K562 (cell line): ENCODE results near the gene VASH1. TPM values are rescaled to one million over a fixed set of nuclear protein-coding genes. Genes with fewer than 3 reads are reported as not detected.
A peak's percentile ranks its signal among the peaks of the same experiment; 100 is the strongest.

ENCODE experiments used
- ATF3 ChIP-seq, 2 experiments: fragments of 450-650 bp in 1 of 2; sonication (generic) in 1 of 2; formaldehyde crosslinking in 1 of 2; IDR thresholded peaks in 1 of 2; conservative IDR thresholded peaks in 1 of 2; 2 replicates each; pipeline versions ENCODE4 v1.6.1 to v1.8.1; 2016 to 2023; ENCODE audit warnings: mild to moderate bottlenecking in 2 of 2, moderate library complexity in 2 of 2, inconsistent platforms in 1 of 2, missing genetic modification reagents in 1 of 2
- ATF4 ChIP-seq: fragments of 450-650 bp; formaldehyde crosslinking; IDR thresholded peaks from 2 replicates; pipeline ENCODE4 v1.4.0; 2022; ENCODE audit warnings: mild to moderate bottlenecking, moderate library complexity
- C11orf30 ChIP-seq: fragments of 450-650 bp; IDR thresholded peaks from 2 replicates; pipeline ENCODE4 v1.6.1; 2016; ENCODE audit warnings: low read depth, mild to moderate bottlenecking
- CC2D1A ChIP-seq: fragments of 450-650 bp; IDR thresholded peaks from 2 replicates; pipeline ENCODE4 v1.6.1; 2017; ENCODE audit warnings: mild to moderate bottlenecking
- CTCF ChIP-seq, 3 experiments: IDR thresholded peaks in 2 of 3; conservative IDR thresholded peaks in 1 of 3; 2 replicates each; pipeline ENCODE4 v1.5.1; 2011 to 2012; ENCODE audit warnings: low read length in 3 of 3, mild to moderate bottlenecking in 3 of 3, control low read depth in 2 of 3, improper control_type of control experiment in 1 of 3, inconsistent platforms in 1 of 3, low read depth in 1 of 3, mixed read lengths in 1 of 3, moderate library complexity in 1 of 3; ENCODE audit not compliant: insufficient read depth in 2 of 3
- DMBX1 ChIP-seq: fragments of 250-450 bp; sonication (Bioruptor Pico); IDR thresholded peaks from 2 replicates; pipeline ENCODE4 v1.8.0; 2022; ENCODE audit warnings: inconsistent platforms, mild to moderate bottlenecking, moderate library complexity, borderline replicate concordance
- FOXJ2 ChIP-seq: fragments of 200-800 bp; sonication (Bioruptor generic); IDR thresholded peaks from 2 replicates; pipeline ENCODE4 v1.6.1; 2016; ENCODE audit warnings: missing genetic modification characterization, missing compliant biosample characterization
- HIVEP1 ChIP-seq: fragments of 250-450 bp; sonication (Bioruptor Pico); IDR thresholded peaks from 2 replicates; pipeline ENCODE4 v1.4.0; 2020; ENCODE audit warnings: mild to moderate bottlenecking
- JUND ChIP-seq, 2 experiments: IDR thresholded peaks; 2 replicates in 1 of 2; 3 replicates in 1 of 2; pipeline ENCODE4 v1.6.1; 2011; ENCODE audit warnings: borderline replicate concordance in 2 of 2, low read depth in 2 of 2, low read length in 2 of 2, improper control_type of control experiment in 1 of 2, missing biosample characterization in 1 of 2, missing genetic modification characterization in 1 of 2, missing genetic modification reagents in 1 of 2
- KAT2B ChIP-seq: IDR thresholded peaks from one replicate; pipeline ENCODE4 v1.6.1; 2012; ENCODE audit warnings: low read depth, mild to moderate bottlenecking, control low read depth, inconsistent platforms, low read length, moderate library complexity
- NR1H2 ChIP-seq: sonication (generic); formaldehyde crosslinking; IDR thresholded peaks from 2 replicates; pipeline ENCODE4 v1.4.0; 2020; ENCODE audit warnings: mild to moderate bottlenecking, missing genetic modification reagents
- RCOR1 ChIP-seq, 2 experiments: IDR thresholded peaks; 2 replicates each; pipeline ENCODE4 v1.6.1; 2012; ENCODE audit warnings: low read depth in 2 of 2, low read length in 2 of 2, borderline replicate concordance in 1 of 2, improper control_type of control experiment in 1 of 2
- SP1 ChIP-seq: sonication (generic); formaldehyde crosslinking; IDR thresholded peaks from 2 replicates; pipeline ENCODE4 v1.8.1; 2022; ENCODE audit warnings: mild to moderate bottlenecking, missing genetic modification reagents
- TBL1XR1 ChIP-seq, 2 experiments: IDR thresholded peaks; 2 replicates each; pipeline ENCODE4 v1.6.1; 2012; ENCODE audit warnings: improper control_type of control experiment in 2 of 2, low read length in 2 of 2, mild to moderate bottlenecking in 1 of 2
- TCF7 ChIP-seq: sonication (generic); IDR thresholded peaks from 2 replicates; pipeline ENCODE4 v1.6.1; 2016; ENCODE audit warnings: antibody characterized with exemption, borderline replicate concordance
- TEAD4 ChIP-seq, 2 experiments: sonication (generic) in 1 of 2; formaldehyde crosslinking in 1 of 2; IDR thresholded peaks; 2 replicates each; pipeline versions ENCODE4 v1.6.1 to v1.8.0; 2012 to 2022; ENCODE audit warnings: borderline replicate concordance in 1 of 2, inconsistent platforms in 1 of 2, low read length in 1 of 2, mild to moderate bottlenecking in 1 of 2, missing genetic modification reagents in 1 of 2
- XRCC5 ChIP-seq: fragments of 200-400 bp; formaldehyde crosslinking; IDR thresholded peaks from 2 replicates; pipeline ENCODE4 v1.6.1; 2017; ENCODE audit warnings: low read depth, mild to moderate bottlenecking, low read length
- ZC3H8 ChIP-seq: fragments of 450-650 bp; IDR thresholded peaks from 2 replicates; pipeline ENCODE4 v1.6.1; 2017
- ZEB2 ChIP-seq: fragments of 450-650 bp; IDR thresholded peaks from 2 replicates; pipeline ENCODE4 v1.6.1; 2016
- polyA plus RNA-seq, 8 experiments: library from polyadenylated mRNA; depleted of rRNA in 4 of 8; stranded (reverse) in 5 of 8; unstranded in 3 of 8; fragments of >200 nt; fragmentation: Nextera tagmentation in 2 of 8; fragmentation: Illumina TruSeq in 1 of 8; extraction: Ambion mirVana in 2 of 8; extraction: Trizol in 1 of 8; gene quantifications; 2 replicates each; pipeline versions ENCODE4 v1.2.1 to v1.2.3, GENCODE V29; 2011 to 2014; ENCODE audit warnings: inconsistent platforms in 1 of 8, missing spikeins in 1 of 8
- total RNA-seq, 7 experiments: library from RNA; depleted of rRNA in 6 of 7; stranded (reverse); fragments of >200 nt in 6 of 7; fragmentation: Illumina TruSeq in 2 of 7; extraction: Trizol in 2 of 7; gene quantifications; 2 replicates each; pipeline versions ENCODE4 v1.2.1 to v1.2.3, GENCODE V29; 2011 to 2021; ENCODE audit warnings: low replicate concordance in 1 of 7
- TF ChIP-seq, protein P1 (sequence below): sonication (generic); formaldehyde crosslinking; IDR thresholded peaks from 2 replicates; pipeline ENCODE4 v1.8.1; 2023; ENCODE audit warnings: mild to moderate bottlenecking, missing genetic modification reagents
- TF ChIP-seq, protein P2 (sequence below): fragments of 450-650 bp; formaldehyde crosslinking; IDR thresholded peaks from 2 replicates; pipeline ENCODE4 v1.4.0; 2020; ENCODE audit warnings: mild to moderate bottlenecking, moderate library complexity

Gene VASH1
- total and polyA plus RNA-seq, 9 of the 15 experiments (the other 6 are each of a cell fraction or from before 2014, with no cell fraction given) = 0.01 to 0.43 (median 0.13) TPM; not detected in 1

DNA sequence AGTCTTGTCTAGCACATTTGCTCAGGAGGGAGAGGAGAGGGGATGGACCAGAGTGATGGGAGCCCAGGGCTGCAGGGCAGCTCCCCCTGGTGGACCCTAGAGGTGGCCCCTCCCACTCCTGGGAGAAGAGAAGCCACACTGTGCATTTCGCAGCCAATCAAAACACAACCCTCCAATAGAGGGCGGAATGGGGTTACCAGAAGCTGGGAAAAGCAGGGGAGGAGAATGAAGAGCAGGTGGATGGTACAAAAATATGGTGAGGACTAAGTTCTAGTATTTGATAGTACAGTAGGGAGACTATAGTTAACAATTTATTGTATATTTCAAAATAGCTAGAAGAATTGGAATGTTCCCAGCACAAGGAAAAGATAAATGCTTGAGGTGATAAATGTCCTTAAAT lies 23.6 kb downstream of the VASH1 start (continued):
- peak; percentile 93 to 97 (median 97) for TF ChIP-seq CTCF (IDR thresholded peaks at IDR 0.05 in 2 of 3, conservative IDR thresholded peaks at IDR 0.05 in 1 of 3; ENCODE audit: insufficient read depth in 2 of 3, low read depth in 1 of 3, low read length in 3 of 3)
- no peak for TF ChIP-seq C11orf30
- no peak for TF ChIP-seq TBL1XR1 (IDR thresholded peaks at IDR 0.05; ENCODE audit: low read length in 2 of 2)
- 0 out of 2 replicates have a peak, but pooled peaks have one; percentile 8 for TF ChIP-seq TEAD4 (IDR thresholded peaks at IDR 0.05; ENCODE audit: low read length)
- no peak for TF ChIP-seq TEAD4 (CRISPR knock-in tag; IDR thresholded peaks at IDR 0.05; ENCODE audit: borderline replicate concordance)
- TF ChIP-seq, protein P1, sequence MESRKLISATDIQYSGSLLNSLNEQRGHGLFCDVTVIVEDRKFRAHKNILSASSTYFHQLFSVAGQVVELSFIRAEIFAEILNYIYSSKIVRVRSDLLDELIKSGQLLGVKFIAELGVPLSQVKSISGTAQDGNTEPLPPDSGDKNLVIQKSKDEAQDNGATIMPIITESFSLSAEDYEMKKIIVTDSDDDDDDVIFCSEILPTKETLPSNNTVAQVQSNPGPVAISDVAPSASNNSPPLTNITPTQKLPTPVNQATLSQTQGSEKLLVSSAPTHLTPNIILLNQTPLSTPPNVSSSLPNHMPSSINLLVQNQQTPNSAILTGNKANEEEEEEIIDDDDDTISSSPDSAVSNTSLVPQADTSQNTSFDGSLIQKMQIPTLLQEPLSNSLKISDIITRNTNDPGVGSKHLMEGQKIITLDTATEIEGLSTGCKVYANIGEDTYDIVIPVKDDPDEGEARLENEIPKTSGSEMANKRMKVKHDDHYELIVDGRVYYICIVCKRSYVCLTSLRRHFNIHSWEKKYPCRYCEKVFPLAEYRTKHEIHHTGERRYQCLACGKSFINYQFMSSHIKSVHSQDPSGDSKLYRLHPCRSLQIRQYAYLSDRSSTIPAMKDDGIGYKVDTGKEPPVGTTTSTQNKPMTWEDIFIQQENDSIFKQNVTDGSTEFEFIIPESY (CRISPR knock-in tag) = no peak
- TF ChIP-seq RCOR1 (IDR thresholded peaks at IDR 0.05; ENCODE audit: borderline replicate concordance in 1 of 2, low read depth in 2 of 2, low read length in 2 of 2) = peak in 1 of 2 experiments; percentile 74; a peak in 1 of 4 replicates
- TF ChIP-seq TCF7 = no peak
- no peak for TF ChIP-seq FOXJ2 (tag)
- TF ChIP-seq CC2D1A = peak; percentile 75
- TF ChIP-seq ATF4 (CRISPR knock-in tag) = no peak
- TF ChIP-seq, protein P2, sequence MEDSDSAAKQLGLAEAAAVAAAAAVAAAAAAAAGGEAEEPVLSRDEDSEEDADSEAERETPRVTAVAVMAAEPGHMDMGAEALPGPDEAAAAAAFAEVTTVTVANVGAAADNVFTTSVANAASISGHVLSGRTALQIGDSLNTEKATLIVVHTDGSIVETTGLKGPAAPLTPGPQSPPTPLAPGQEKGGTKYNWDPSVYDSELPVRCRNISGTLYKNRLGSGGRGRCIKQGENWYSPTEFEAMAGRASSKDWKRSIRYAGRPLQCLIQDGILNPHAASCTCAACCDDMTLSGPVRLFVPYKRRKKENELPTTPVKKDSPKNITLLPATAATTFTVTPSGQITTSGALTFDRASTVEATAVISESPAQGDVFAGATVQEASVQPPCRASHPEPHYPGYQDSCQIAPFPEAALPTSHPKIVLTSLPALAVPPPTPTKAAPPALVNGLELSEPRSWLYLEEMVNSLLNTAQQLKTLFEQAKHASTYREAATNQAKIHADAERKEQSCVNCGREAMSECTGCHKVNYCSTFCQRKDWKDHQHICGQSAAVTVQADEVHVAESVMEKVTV = peak; percentile 74
- TF ChIP-seq XRCC5 = peak; percentile 74
- TF ChIP-seq ATF3 (IDR thresholded peaks at IDR 0.05) = no peak
- no peak for TF ChIP-seq ATF3 (CRISPR knock-in tag; conservative IDR thresholded peaks at IDR 0.05)
- TF ChIP-seq DMBX1 (CRISPR knock-in tag) = no peak
- TF ChIP-seq ZEB2 = no peak
- TF ChIP-seq SP1 (CRISPR knock-in tag) = peak; percentile 91
- TF ChIP-seq KAT2B = no peak
- TF ChIP-seq HIVEP1 (CRISPR knock-in tag) = no peak
- no peak for TF ChIP-seq NR1H2 (CRISPR knock-in tag)
- TF ChIP-seq ZC3H8 = no peak
- peak; percentile 67 for TF ChIP-seq JUND (IDR thresholded peaks at IDR 0.05; ENCODE audit: borderline replicate concordance, low read depth, low read length)
- no peak; the same call in 2 of the 3 replicates for TF ChIP-seq JUND (tag; IDR thresholded peaks at IDR 0.05; ENCODE audit: borderline replicate concordance, low read depth, low read length)
